Hepatocyte (in vitro differentiated cells): Measurements from ENCODE around the gene HEY2. TPM values are rescaled to one million over a fixed set of nuclear protein-coding genes. Genes with fewer than 3 reads are reported as not detected.
"Not testable (repeated sequence)": the region's sequence is repeated elsewhere in the genome, so short reads cannot be mapped to it uniquely, and the experiment has no call there.

Experiments used
- DNase-seq: peaks from one replicate; pipeline ENCODE4 v3.0.0-alpha.2; 2016; ENCODE audit warnings: low spot score
- H2AFZ ChIP-seq: fragments of 200-600 bp; sonication (generic); 2 replicates; pipeline ENCODE4 v1.6.0; 2016; ENCODE audit warnings: antibody characterized with exemption, mild to moderate bottlenecking
- H3K27ac ChIP-seq: fragments of 200-600 bp; sonication (generic); 2 replicates; pipeline ENCODE4 v1.5.1; 2016; ENCODE audit warnings: mild to moderate bottlenecking
- H3K27me3 ChIP-seq: fragments of 200-600 bp; sonication (generic); 2 replicates; pipeline ENCODE4 v1.6.1; 2016
- H3K36me3 ChIP-seq: fragments of 200-600 bp; sonication (generic); replicated peaks from 2 replicates; pipeline ENCODE4 v1.5.1; 2016; ENCODE audit warnings: low read depth; ENCODE audit not compliant: insufficient read depth
- H3K4me1 ChIP-seq: fragments of 200-600 bp; sonication (generic); 2 replicates; pipeline ENCODE4 v1.5.1; 2016; ENCODE audit warnings: mild to moderate bottlenecking, moderate library complexity; ENCODE audit not compliant: insufficient read depth
- H3K4me2 ChIP-seq: fragments of 200-600 bp; sonication (generic); 2 replicates; pipeline ENCODE4 v1.6.0; 2016
- H3K4me3 ChIP-seq: fragments of 200-600 bp; sonication (generic); 2 replicates; pipeline ENCODE4 v1.5.1; 2016; ENCODE audit warnings: mild to moderate bottlenecking
- H3K79me2 ChIP-seq: fragments of 200-600 bp; sonication (generic); 2 replicates; pipeline ENCODE4 v1.6.0; 2017; ENCODE audit warnings: mild to moderate bottlenecking
- H3K9me2 ChIP-seq: fragments of 200-600 bp; sonication (generic); replicated peaks from 2 replicates; pipeline ENCODE4 v1.6.0; 2017; ENCODE audit warnings: mild to moderate bottlenecking; ENCODE audit not compliant: insufficient read depth
- H3K9me3 ChIP-seq: fragments of 200-600 bp; sonication (generic); 2 replicates; pipeline ENCODE4 v1.5.1; 2016; ENCODE audit warnings: low read depth, mild to moderate bottlenecking
- H4K20me1 ChIP-seq: fragments of 200-600 bp; sonication (generic); 2 replicates; pipeline ENCODE4 v1.6.0; 2016; ENCODE audit warnings: mild to moderate bottlenecking; ENCODE audit not compliant: insufficient read depth, poor library complexity, severe bottlenecking
- EZH2 ChIP-seq: fragments of 200-600 bp; sonication (generic); IDR thresholded peaks from 2 replicates; pipeline ENCODE4 v1.6.1; 2016; ENCODE audit warnings: antibody characterized with exemption, mild to moderate bottlenecking, borderline replicate concordance
- EZH2phosphoT487 ChIP-seq: fragments of 200-600 bp; sonication (generic); IDR thresholded peaks from one replicate; pipeline ENCODE4 v1.6.1; 2018; ENCODE audit warnings: antibody characterized with exemption, mild to moderate bottlenecking, low read depth, moderate library complexity; ENCODE audit not compliant: unreplicated experiment, severe bottlenecking
- WGBS: methylation state at CpG from one replicate; pipeline ENCODE4 v1.1.6; 2016; ENCODE audit warnings: low lambda C conversion rate; ENCODE audit errors: missing lambda C conversion rate; 5-methylcytosine and 5-hydroxymethylcytosine counted together
- polyA plus RNA-seq: library from polyadenylated mRNA; unstranded; fragments of >200 nt; fragmentation: Nextera tagmentation; extraction: Ambion mirVana; gene quantifications from 2 replicates; pipeline ENCODE4 v1.2.1, GENCODE V29; 2016
- total RNA-seq: library from RNA; depleted of rRNA; stranded (reverse); fragments of >200 nt; gene quantifications from 2 replicates; pipeline ENCODE4 v1.2.3, GENCODE V29; 2014
- TF ChIP-seq, protein P1 (sequence below): fragments of 200-600 bp; sonication (generic); IDR thresholded peaks from 2 replicates; pipeline ENCODE4 v1.5.1; 2016; ENCODE audit warnings: antibody characterized with exemption, mild to moderate bottlenecking; ENCODE audit not compliant: poor library complexity

HEY2 gene
- total and polyA plus RNA-seq, 2 experiments from 2014 or later, result 0.27 to 0.47 TPM

DNA sequence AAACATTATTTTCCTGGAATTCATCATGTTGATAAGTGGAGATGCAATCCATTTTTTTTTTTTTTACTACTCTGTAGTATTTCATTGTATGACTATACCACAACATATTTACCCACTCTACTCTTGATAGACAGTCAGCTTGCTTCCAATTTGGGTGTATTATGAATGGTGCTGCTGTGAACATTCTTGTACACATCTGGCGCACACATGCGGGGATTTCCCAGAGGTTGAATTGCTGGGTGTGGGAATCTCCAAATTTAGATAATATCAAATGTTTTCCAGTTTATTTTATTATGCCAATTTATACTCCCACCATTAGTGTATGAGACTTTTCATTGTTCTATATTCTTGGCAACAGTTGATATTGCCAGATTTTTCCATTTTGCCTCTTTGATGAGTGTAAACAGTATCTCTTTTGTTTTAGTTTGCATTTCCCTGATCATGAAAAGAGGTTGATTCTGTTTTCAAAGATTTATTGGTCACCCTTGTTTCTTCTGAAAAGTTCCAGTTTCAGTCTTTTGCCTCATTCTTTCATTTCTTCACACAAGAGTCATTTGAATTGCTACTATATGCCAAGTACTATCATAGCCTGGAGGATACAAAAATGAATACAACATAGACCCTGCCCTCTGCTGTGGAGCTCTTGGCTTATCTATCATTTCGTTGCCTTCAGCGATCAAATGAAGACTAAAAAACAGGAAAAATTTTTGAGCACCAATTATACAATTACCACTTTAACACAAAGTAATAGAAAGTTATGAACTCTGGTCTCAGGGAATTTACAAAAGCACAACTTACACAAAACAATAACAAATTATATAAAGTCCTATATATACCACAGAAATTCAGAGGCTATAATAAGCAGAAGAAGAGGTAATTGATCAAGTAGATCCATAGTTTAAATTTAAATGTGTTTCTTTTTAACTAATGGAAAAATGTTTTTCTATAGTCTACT is 24.2 kb downstream of the HEY2 start:
- Histone ChIP-seq H4K20me1 (no peaks in the 10 kb centered on the region), H3K9me3 (no peaks in the 10 kb centered on the region), H3K36me3 (no peaks in the 10 kb centered on the region), H3K79me2 (no peaks in the 10 kb centered on the region), H2AFZ (no peak overlapping the region), H3K9me2 (no peaks in the 10 kb centered on the region), H3K27ac (no peak overlapping the region), H3K4me1 (no peaks in the 10 kb centered on the region), H3K27me3 (no peaks in the 10 kb centered on the region), H3K4me3 (no peak overlapping the region), H3K4me2 (no peak overlapping the region)
- TF ChIP-seq EZH2phosphoT487 (no peak), EZH2 (no peak)
- TF ChIP-seq, protein P1, sequence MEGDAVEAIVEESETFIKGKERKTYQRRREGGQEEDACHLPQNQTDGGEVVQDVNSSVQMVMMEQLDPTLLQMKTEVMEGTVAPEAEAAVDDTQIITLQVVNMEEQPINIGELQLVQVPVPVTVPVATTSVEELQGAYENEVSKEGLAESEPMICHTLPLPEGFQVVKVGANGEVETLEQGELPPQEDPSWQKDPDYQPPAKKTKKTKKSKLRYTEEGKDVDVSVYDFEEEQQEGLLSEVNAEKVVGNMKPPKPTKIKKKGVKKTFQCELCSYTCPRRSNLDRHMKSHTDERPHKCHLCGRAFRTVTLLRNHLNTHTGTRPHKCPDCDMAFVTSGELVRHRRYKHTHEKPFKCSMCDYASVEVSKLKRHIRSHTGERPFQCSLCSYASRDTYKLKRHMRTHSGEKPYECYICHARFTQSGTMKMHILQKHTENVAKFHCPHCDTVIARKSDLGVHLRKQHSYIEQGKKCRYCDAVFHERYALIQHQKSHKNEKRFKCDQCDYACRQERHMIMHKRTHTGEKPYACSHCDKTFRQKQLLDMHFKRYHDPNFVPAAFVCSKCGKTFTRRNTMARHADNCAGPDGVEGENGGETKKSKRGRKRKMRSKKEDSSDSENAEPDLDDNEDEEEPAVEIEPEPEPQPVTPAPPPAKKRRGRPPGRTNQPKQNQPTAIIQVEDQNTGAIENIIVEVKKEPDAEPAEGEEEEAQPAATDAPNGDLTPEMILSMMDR, result no peak
- DNase-seq, result no peak
- 89% methylated on average over 4 of the region's 4 CpGs for WGBS

GRCh38 chr6:125776107-125776826 is 26.8 kb downstream of the HEY2 start:
- H3K4me3 ChIP-seq, H3K4me1 ChIP-seq, H3K27me3 ChIP-seq, H3K4me2 ChIP-seq, H4K20me1 ChIP-seq, H3K9me3 ChIP-seq, H3K9me2 ChIP-seq, H3K79me2 ChIP-seq, H2AFZ ChIP-seq, H3K36me3 ChIP-seq, DNase-seq: not testable (repeated sequence)
- 60% methylated on average over 14 of the region's 14 CpGs for WGBS
- H3K27ac ChIP-seq, result peak overlapping the region; percentile 54

DNA sequence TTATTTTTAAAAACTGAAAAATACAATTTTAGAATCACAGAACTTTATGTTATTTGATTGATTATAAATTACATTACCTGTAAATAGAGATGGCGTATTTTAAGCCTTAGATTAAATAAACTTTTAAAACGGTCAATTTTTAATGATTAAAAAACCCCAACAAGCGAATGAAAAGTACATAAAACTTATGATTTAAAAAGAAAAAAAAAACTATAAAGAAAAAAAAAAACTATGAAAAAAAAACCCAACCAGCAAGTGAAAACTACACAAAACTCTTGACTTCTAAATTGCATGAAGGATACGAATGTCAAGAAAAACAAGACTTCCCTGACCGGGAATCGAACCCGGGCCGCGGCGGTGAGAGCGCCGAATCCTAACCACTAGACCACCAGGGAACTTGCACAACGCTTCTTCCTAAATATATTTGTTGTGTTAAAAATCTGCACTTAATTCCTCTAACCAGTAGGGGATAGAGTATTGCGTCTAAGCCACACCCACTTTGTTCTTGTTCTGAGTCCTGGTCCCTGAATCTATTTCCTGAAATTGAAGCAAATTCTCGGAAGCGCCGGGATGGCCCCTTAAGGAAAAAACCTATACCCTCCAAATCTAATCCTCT is 30.6 kb downstream of the HEY2 start:
- 11% methylated on average over 17 of the region's 17 CpGs for WGBS
- no peaks in the 10 kb centered on the region for H3K9me3 ChIP-seq
- TF ChIP-seq EZH2, result no peak
- TF ChIP-seq, protein P1, result no peak
- TF ChIP-seq EZH2phosphoT487, result no peak

More for the DNA sequence above, 30.6 kb downstream of the HEY2 start:
- Histone ChIP-seq H3K9me2 (no peaks in the 10 kb centered on the region), H2AFZ (peak overlapping the region; percentile 78), H3K4me2 (peak overlapping the region; percentile 80), H3K79me2 (peaks cover 17% of the 10 kb centered on the region), H3K4me1 (no peaks in the 10 kb centered on the region), H4K20me1 (no peaks in the 10 kb centered on the region), H3K27me3 (no peaks in the 10 kb centered on the region), H3K36me3 (no peaks in the 10 kb centered on the region), H3K4me3 (peak overlapping the region; percentile 49), H3K27ac (peak overlapping the region; percentile 92)
- DNase-seq, result peak; percentile 95
